HepG2 (cell line): ENCODE measurements around the gene HDDC3. TPM values are rescaled to one million over a fixed set of nuclear protein-coding genes. Genes with fewer than 3 reads are reported as not detected.

Experiments used
- AKAP8 ChIP-seq: sonication (generic); formaldehyde crosslinking; IDR thresholded peaks from 2 replicates; pipeline ENCODE4 v1.5.1; 2020; ENCODE audit warnings: mild to moderate bottlenecking, missing genetic modification reagents
- FLYWCH1 ChIP-seq: sonication (generic); formaldehyde crosslinking; IDR thresholded peaks from 2 replicates; pipeline ENCODE4 v1.8.1; 2023; ENCODE audit warnings: mild to moderate bottlenecking, missing genetic modification reagents
- HOMEZ ChIP-seq: IDR thresholded peaks from 2 replicates; pipeline ENCODE4 v1.6.1; 2016; ENCODE audit warnings: low read depth
- KDM6A ChIP-seq: IDR thresholded peaks from 2 replicates; pipeline ENCODE4 v1.6.1; 2016; ENCODE audit warnings: low read depth
- MAF1 ChIP-seq: sonication (generic); formaldehyde crosslinking; IDR thresholded peaks from 2 replicates; pipeline ENCODE4 v1.5.0; 2020; ENCODE audit warnings: missing genetic modification reagents, borderline replicate concordance
- MLXIP ChIP-seq: sonication (generic); formaldehyde crosslinking; IDR thresholded peaks from 2 replicates; pipeline ENCODE4 v1.9.0; 2021; ENCODE audit warnings: missing genetic modification reagents, borderline replicate concordance
- MXD4 ChIP-seq: IDR thresholded peaks from 2 replicates; pipeline ENCODE4 v1.6.1; 2016; ENCODE audit warnings: mild to moderate bottlenecking, missing biosample characterization, missing genetic modification reagents
- REL ChIP-seq: sonication (generic); formaldehyde crosslinking; conservative IDR thresholded peaks from 2 replicates; pipeline ENCODE4 v1.8.0; 2022; ENCODE audit warnings: mild to moderate bottlenecking, missing genetic modification reagents, moderate library complexity
- SMYD3 ChIP-seq: sonication (generic); formaldehyde crosslinking; IDR thresholded peaks from 2 replicates; pipeline ENCODE4 v1.8.1; 2023; ENCODE audit warnings: mild to moderate bottlenecking, missing genetic modification reagents
- TRAFD1 ChIP-seq: sonication (generic); formaldehyde crosslinking; IDR thresholded peaks from 2 replicates; pipeline ENCODE4 v1.5.1; 2020; ENCODE audit warnings: missing genetic modification reagents, mild to moderate bottlenecking, borderline replicate concordance
- ZFP36L1 ChIP-seq: sonication (generic); formaldehyde crosslinking; IDR thresholded peaks from 2 replicates; pipeline ENCODE4 v1.8.0; 2022; ENCODE audit warnings: mild to moderate bottlenecking, missing genetic modification reagents, moderate library complexity
- ZNF282 ChIP-seq: fragments of 450-650 bp; IDR thresholded peaks from 2 replicates; pipeline ENCODE4 v1.6.1; 2018; ENCODE audit not compliant: partially characterized antibody
- ZNF431 ChIP-seq: sonication (generic); formaldehyde crosslinking; IDR thresholded peaks from 2 replicates; pipeline ENCODE4 v1.9.0; 2022; ENCODE audit warnings: missing genetic modification reagents, low read depth, mild to moderate bottlenecking, borderline replicate concordance
- polyA plus RNA-seq, 8 experiments: library from polyadenylated mRNA; depleted of rRNA in 3 of 8; stranded (reverse) in 7 of 8; unstranded in 1 of 8; fragments of >200 nt; fragmentation: Illumina TruSeq in 4 of 8; extraction: Trizol in 4 of 8; gene quantifications; 2 replicates each; pipeline versions ENCODE4 v1.2.1 to v1.2.3, GENCODE V29; 2011 to 2016; ENCODE audit warnings: low read depth in 4 of 8, missing spikeins in 1 of 8, mixed read lengths in 1 of 8; ENCODE audit not compliant: insufficient read depth in 1 of 8
- total RNA-seq, 5 experiments: library from RNA; depleted of rRNA; stranded (reverse); fragments of >200 nt; fragmentation: Illumina TruSeq; extraction: Trizol; gene quantifications; 2 replicates each; pipeline ENCODE4 v1.2.3, GENCODE V29; 2016; ENCODE audit warnings: low read depth in 1 of 5
- TF ChIP-seq, protein P1 (sequence below): sonication (generic); formaldehyde crosslinking; IDR thresholded peaks from 2 replicates; pipeline ENCODE4 v1.8.1; 2022; ENCODE audit warnings: low read depth, mild to moderate bottlenecking, missing genetic modification reagents
- TF ChIP-seq, protein P2 (sequence below): sonication (generic); formaldehyde crosslinking; IDR thresholded peaks from 2 replicates; pipeline ENCODE4 v1.4.0; 2020; ENCODE audit warnings: missing genetic modification reagents, low read depth, mild to moderate bottlenecking, borderline replicate concordance
- TF ChIP-seq, protein P3 (sequence below): sonication (generic); formaldehyde crosslinking; IDR thresholded peaks from 2 replicates; pipeline ENCODE4 v1.9.0; 2022; ENCODE audit warnings: missing genetic modification reagents, mild to moderate bottlenecking, borderline replicate concordance

The HDDC3 gene
- total and polyA plus RNA-seq, 2 of the 13 experiments (the other 11 are each of a cell fraction or from before 2014, with no cell fraction given) = 18.7 to 28.3 TPM

GRCh38 chr15:90893175-90894090, 38.9 kb downstream of the HDDC3 start (continued):
- TF ChIP-seq, protein P1, sequence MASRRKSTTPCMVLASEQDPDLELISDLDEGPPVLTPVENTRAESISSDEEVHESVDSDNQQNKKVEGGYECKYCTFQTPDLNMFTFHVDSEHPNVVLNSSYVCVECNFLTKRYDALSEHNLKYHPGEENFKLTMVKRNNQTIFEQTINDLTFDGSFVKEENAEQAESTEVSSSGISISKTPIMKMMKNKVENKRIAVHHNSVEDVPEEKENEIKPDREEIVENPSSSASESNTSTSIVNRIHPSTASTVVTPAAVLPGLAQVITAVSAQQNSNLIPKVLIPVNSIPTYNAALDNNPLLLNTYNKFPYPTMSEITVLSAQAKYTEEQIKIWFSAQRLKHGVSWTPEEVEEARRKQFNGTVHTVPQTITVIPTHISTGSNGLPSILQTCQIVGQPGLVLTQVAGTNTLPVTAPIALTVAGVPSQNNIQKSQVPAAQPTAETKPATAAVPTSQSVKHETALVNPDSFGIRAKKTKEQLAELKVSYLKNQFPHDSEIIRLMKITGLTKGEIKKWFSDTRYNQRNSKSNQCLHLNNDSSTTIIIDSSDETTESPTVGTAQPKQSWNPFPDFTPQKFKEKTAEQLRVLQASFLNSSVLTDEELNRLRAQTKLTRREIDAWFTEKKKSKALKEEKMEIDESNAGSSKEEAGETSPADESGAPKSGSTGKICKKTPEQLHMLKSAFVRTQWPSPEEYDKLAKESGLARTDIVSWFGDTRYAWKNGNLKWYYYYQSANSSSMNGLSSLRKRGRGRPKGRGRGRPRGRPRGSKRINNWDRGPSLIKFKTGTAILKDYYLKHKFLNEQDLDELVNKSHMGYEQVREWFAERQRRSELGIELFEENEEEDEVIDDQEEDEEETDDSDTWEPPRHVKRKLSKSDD (CRISPR knock-in tag) = no peak
- TF ChIP-seq KDM6A (CRISPR knock-in tag) = no peak
- TF ChIP-seq MLXIP = no peak
- no peak; the same call in 1 of the 2 replicates for TF ChIP-seq MXD4
- TF ChIP-seq, protein P2, sequence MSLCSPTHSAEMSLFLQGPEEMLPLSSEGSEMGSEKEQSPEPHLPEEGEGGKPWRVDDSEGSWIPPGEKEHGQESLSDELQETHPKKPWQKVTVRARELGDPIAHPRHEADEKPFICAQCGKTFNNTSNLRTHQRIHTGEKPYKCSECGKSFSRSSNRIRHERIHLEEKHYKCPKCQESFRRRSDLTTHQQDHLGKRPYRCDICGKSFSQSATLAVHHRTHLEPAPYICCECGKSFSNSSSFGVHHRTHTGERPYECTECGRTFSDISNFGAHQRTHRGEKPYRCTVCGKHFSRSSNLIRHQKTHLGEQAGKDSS (CRISPR knock-in tag) = no peak
- no peak for TF ChIP-seq REL (CRISPR knock-in tag)
- TF ChIP-seq AKAP8 (CRISPR knock-in tag) = no peak
- TF ChIP-seq MAF1 (CRISPR knock-in tag) = no peak
- TF ChIP-seq ZNF431 (CRISPR knock-in tag) = no peak
- TF ChIP-seq, protein P3, sequence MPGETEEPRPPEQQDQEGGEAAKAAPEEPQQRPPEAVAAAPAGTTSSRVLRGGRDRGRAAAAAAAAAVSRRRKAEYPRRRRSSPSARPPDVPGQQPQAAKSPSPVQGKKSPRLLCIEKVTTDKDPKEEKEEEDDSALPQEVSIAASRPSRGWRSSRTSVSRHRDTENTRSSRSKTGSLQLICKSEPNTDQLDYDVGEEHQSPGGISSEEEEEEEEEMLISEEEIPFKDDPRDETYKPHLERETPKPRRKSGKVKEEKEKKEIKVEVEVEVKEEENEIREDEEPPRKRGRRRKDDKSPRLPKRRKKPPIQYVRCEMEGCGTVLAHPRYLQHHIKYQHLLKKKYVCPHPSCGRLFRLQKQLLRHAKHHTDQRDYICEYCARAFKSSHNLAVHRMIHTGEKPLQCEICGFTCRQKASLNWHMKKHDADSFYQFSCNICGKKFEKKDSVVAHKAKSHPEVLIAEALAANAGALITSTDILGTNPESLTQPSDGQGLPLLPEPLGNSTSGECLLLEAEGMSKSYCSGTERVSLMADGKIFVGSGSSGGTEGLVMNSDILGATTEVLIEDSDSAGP (CRISPR knock-in tag) = peak; percentile 78
- no peak for TF ChIP-seq ZNF282
- no peak for TF ChIP-seq SMYD3 (CRISPR knock-in tag)
- no peak for TF ChIP-seq HOMEZ
- no peak for TF ChIP-seq TRAFD1 (CRISPR knock-in tag)
- no peak for TF ChIP-seq FLYWCH1 (CRISPR knock-in tag)
- no peak for TF ChIP-seq ZFP36L1 (CRISPR knock-in tag)
